HG02885 (cell line): Measurements from ENCODE around the gene COL18A1.
"Not testable (repeated sequence)": the region's sequence is repeated elsewhere in the genome, so short reads cannot be mapped to it uniquely, and the experiment has no call there.

Experiments used
- ATAC-seq: cut with Tn5 transposase; IDR thresholded peaks from one replicate; pipeline ENCODE4 v1.9.1; 2021; ENCODE audit warnings: mild to moderate bottlenecking; ENCODE audit not compliant: unreplicated experiment, poor library complexity

Gene COL18A1

GRCh38 chr21:45366931-45367401 lies 38.0 kb upstream of the COL18A1 start:
- ATAC-seq = no peak

GRCh38 chr21:45367402-45368351 lies 37.3 kb upstream of the COL18A1 start:
- no peak for ATAC-seq

- not testable (repeated sequence) for ATAC-seq
Measured at GRCh38 chr21:45369018-45369417, 35.9 kb upstream of the COL18A1 start.

- ATAC-seq = no peak
Measured at GRCh38 chr21:45370575-45370974, 34.4 kb upstream of the COL18A1 start.

- no peak for ATAC-seq
Measured at GRCh38 chr21:45371081-45371480, 33.9 kb upstream of the COL18A1 start.

GRCh38 chr21:45371655-45372054 lies 33.3 kb upstream of the COL18A1 start:
- ATAC-seq = no peak

- no peak for ATAC-seq
Measured at GRCh38 chr21:45372732-45373355, 32.1 kb upstream of the COL18A1 start.

GRCh38 chr21:45373991-45374816 lies 30.8 kb upstream of the COL18A1 start:
- ATAC-seq = no peak

- no peak for ATAC-seq
Measured at GRCh38 chr21:45374826-45375455, 30.0 kb upstream of the COL18A1 start.

- ATAC-seq = no peak
Measured at GRCh38 chr21:45376459-45377324, 28.3 kb upstream of the COL18A1 start.

- no peak for ATAC-seq
Measured at GRCh38 chr21:45377325-45377709, 27.6 kb upstream of the COL18A1 start.

GRCh38 chr21:45377866-45378257 lies 27.1 kb upstream of the COL18A1 start:
- no peak for ATAC-seq

GRCh38 chr21:45378258-45378966 lies 26.6 kb upstream of the COL18A1 start:
- ATAC-seq = no peak

- no peak for ATAC-seq
Measured at GRCh38 chr21:45379171-45379900, 25.6 kb upstream of the COL18A1 start.

- no peak for ATAC-seq
Measured at GRCh38 chr21:45379901-45380330, 25.0 kb upstream of the COL18A1 start.

- ATAC-seq = no peak
Measured at GRCh38 chr21:45380566-45380965, 24.4 kb upstream of the COL18A1 start.

- ATAC-seq = no peak
Measured at GRCh38 chr21:45381036-45381787, 23.8 kb upstream of the COL18A1 start.
